ENCODE data around the gene CPLANE2. TPM values are rescaled to one million over a fixed set of nuclear protein-coding genes. Genes with fewer than 3 reads are reported as not detected.
A peak's percentile ranks its signal among the peaks of the same experiment; 100 is the strongest.

The CPLANE2 gene
- total RNA-seq, 1 donor from 2014 or later, result 5.1 TPM

DNA sequence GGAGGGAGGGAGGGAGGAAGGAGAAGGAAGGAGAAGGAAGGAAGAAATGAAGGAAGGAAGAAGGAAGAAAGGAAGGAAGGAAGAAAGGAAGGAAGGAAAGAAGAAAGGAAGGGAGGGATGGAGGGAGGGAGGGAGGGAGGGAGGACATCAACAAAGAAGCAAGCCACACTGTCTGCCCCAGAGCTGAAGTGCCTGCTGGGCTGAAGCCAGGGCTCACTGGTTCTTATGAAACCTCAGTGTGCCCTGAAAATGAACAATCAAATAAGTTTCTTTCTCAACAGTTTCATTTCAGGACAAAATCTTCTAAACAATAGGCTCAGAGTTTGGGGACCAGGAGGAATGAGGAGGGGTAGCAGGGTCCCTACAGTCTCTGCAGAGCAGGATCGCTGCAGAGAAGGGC is 45.7 kb downstream of the CPLANE2 start:
- intact Hi-C loops (cut with micrococcal nuclease), result no loop called here
- CTCF ChIA-PET, result interaction anchor here (9.4 kb wide), 1 partner anchor 111 kb away, joined by 126 read pairs; no protein-coding TSS in a partner anchor
- Mint-ChIP-seq H3K36me3 (ENCODE audit: low read depth) (no peaks in the 10 kb centered on the region), H3K4me3 (no peak overlapping the region), H3K27ac (no peak overlapping the region), H3K27me3 (peaks cover 19% of the 10 kb centered on the region), H3K4me1 (no peaks in the 10 kb centered on the region), H3K9me3 (no peaks in the 10 kb centered on the region)
- POLR2A ChIA-PET, result interaction anchor here (0.6 kb wide), 1 partner anchor 53 kb away, joined by 5 read pairs; no protein-coding TSS in a partner anchor
- no peak for DNase-seq
- TF ChIP-seq, protein P1, sequence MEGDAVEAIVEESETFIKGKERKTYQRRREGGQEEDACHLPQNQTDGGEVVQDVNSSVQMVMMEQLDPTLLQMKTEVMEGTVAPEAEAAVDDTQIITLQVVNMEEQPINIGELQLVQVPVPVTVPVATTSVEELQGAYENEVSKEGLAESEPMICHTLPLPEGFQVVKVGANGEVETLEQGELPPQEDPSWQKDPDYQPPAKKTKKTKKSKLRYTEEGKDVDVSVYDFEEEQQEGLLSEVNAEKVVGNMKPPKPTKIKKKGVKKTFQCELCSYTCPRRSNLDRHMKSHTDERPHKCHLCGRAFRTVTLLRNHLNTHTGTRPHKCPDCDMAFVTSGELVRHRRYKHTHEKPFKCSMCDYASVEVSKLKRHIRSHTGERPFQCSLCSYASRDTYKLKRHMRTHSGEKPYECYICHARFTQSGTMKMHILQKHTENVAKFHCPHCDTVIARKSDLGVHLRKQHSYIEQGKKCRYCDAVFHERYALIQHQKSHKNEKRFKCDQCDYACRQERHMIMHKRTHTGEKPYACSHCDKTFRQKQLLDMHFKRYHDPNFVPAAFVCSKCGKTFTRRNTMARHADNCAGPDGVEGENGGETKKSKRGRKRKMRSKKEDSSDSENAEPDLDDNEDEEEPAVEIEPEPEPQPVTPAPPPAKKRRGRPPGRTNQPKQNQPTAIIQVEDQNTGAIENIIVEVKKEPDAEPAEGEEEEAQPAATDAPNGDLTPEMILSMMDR (IDR thresholded peaks at IDR 0.05), result no peak
- no peak for ATAC-seq (ENCODE audit: low read depth)

DNA sequence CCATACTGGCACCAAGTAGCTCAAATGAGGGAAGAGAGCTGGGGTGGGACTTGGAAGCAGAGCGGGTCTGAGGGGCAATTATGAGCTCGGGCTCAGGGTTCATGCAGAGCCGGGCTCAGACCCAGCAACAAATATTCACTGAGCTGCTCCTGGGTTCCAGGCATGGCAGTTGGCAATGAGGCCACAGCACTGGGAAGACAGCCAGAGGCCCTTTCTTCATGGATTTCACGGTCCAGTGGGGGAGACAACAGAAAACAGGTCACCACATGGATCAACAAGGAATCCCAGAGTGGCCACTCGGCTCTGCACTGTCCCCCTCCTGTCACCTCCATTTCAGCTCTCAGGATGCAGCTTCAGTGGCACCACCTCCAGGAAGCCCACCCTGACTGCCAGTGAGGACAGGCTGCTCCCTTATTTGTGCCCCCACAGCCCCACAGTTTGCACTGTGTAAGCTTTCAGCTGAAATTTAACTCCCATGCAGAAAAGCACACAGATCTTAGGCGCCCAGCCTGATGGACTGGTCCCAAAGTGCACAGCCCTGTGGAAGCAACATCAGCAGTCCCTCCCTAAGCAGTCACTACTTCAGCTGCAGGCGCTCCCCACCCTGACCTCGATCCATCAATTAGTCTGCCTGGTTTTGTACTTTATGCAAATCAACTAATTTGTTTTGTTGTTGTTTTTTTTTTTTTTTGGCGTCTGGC is 46.9 kb downstream of the CPLANE2 start:
- intact Hi-C loops (cut with micrococcal nuclease), result no loop called here
- TF ChIP-seq, protein P1 (IDR thresholded peaks at IDR 0.05), result no peak
- H3K27me3 Mint-ChIP-seq, result peaks cover 19% of the 10 kb centered on the region
- no peak for DNase-seq
- H3K4me3 Mint-ChIP-seq, result no peak overlapping the region
- POLR2A ChIA-PET, result no interaction called here
- H3K36me3 Mint-ChIP-seq (ENCODE audit: low read depth), result no peaks in the 10 kb centered on the region
- no peaks in the 10 kb centered on the region for H3K4me1 Mint-ChIP-seq
- CTCF ChIA-PET, result interaction anchor here (0.8 to 9.4 kb wide), 2 partner anchors 110 to 173 kb away, joined by 3 to 126 read pairs; no protein-coding TSS in a partner anchor
- no peak for ATAC-seq (ENCODE audit: low read depth)
- H3K9me3 Mint-ChIP-seq, result no peaks in the 10 kb centered on the region
- no peak overlapping the region for H3K27ac Mint-ChIP-seq

DNA sequence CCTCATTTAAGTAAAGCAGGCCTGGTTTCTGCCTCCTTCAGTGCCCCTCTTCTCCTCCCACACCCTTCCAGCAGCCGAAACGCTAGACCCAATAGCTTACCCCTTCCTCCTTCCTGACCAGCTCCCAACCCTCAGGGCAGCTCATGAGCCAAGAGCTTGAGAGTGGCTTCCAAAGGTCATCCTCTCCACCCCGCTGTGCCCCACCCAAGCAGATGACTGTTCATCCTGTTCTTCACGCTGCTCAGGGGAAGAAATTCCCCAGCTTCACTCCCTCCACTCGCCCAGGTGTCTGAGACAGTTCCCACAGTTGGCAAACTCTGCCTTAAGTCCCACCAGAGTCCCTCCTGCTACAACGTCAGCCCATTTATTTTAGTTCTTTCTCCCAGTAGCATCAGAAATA is 48.0 kb downstream of the CPLANE2 start:
- ChIA-PET CTCF (interaction anchor here (9.4 kb wide), 1 partner anchor 109 kb away, joined by 126 read pairs; no protein-coding TSS in a partner anchor), POLR2A (interaction anchor here (0.7 to 0.9 kb wide), 2 partner anchors 109 to 163 kb away, joined by 4 read pairs; partner anchors contain the start of gene FBXO42)
- ATAC-seq (ENCODE audit: low read depth), result no peak
- peaks cover 19% of the 10 kb centered on the region for H3K27me3 Mint-ChIP-seq
- no peak for DNase-seq
- H3K9me3 Mint-ChIP-seq, result no peaks in the 10 kb centered on the region
- no peak overlapping the region for H3K4me3 Mint-ChIP-seq
- H3K4me1 Mint-ChIP-seq, result no peaks in the 10 kb centered on the region
- intact Hi-C loops (cut with micrococcal nuclease), result no loop called here
- H3K27ac Mint-ChIP-seq, result no peak overlapping the region
- TF ChIP-seq, protein P1 (IDR thresholded peaks at IDR 0.05), result no peak
- no peaks in the 10 kb centered on the region for H3K36me3 Mint-ChIP-seq (ENCODE audit: low read depth)

DNA sequence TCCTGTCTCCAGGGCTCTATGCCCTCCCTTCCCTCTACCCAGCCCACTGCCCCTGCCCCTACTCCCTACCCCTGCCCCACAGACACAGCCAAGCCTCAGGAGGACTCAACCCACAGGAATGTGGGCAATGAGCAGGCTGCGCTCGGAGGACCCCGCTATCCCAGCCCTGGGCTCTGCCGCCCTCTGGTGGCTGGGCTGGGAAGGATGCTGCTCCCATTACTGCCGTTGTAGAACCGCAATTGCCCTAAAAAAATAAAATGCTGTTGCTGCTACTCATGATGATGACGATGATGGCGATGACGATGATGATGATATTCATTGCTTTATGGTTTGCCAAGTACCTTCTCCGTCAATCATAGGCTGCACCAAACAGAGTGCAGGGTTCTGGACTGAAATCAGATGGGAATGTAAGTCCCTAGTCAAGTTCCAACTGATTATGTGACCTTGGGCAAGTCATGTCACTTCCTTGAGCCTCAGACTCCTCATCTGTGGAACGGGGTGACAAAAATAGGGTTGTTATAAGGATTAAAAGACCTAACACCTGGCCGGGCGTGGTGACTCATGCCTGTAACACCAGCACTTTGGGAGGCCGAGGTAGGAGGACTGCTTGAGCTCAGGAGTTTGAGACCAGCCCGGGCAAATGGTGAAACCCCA is 49.1 kb downstream of the CPLANE2 start:
- ATAC-seq (ENCODE audit: low read depth), result peak; percentile 89
- ChIA-PET POLR2A (interaction anchor here (0.9 kb wide), 1 partner anchor 108 kb away, joined by 4 read pairs; no protein-coding TSS in a partner anchor), CTCF (interaction anchor here (0.8 to 9.4 kb wide), 3 partner anchors 53 to 108 kb away, joined by 3 to 126 read pairs (median 3); no protein-coding TSS in a partner anchor)
- H3K4me3 Mint-ChIP-seq, result no peak overlapping the region
- peak; percentile 69 for DNase-seq
- H3K27ac Mint-ChIP-seq, result no peak overlapping the region
- no peaks in the 10 kb centered on the region for H3K36me3 Mint-ChIP-seq (ENCODE audit: low read depth)
- peaks cover 19% of the 10 kb centered on the region for H3K27me3 Mint-ChIP-seq
- no peaks in the 10 kb centered on the region for H3K4me1 Mint-ChIP-seq
- TF ChIP-seq, protein P1 (IDR thresholded peaks at IDR 0.05), result peak; percentile 44
- intact Hi-C loops (cut with micrococcal nuclease), result loop anchor here (1.0 to 2.0 kb wide), 4 partner anchors 57 to 396 kb away; no protein-coding TSS in a partner anchor
- H3K9me3 Mint-ChIP-seq, result no peaks in the 10 kb centered on the region
